ENCODE measurements around the gene RPL27.

RPL27 gene

DNA sequence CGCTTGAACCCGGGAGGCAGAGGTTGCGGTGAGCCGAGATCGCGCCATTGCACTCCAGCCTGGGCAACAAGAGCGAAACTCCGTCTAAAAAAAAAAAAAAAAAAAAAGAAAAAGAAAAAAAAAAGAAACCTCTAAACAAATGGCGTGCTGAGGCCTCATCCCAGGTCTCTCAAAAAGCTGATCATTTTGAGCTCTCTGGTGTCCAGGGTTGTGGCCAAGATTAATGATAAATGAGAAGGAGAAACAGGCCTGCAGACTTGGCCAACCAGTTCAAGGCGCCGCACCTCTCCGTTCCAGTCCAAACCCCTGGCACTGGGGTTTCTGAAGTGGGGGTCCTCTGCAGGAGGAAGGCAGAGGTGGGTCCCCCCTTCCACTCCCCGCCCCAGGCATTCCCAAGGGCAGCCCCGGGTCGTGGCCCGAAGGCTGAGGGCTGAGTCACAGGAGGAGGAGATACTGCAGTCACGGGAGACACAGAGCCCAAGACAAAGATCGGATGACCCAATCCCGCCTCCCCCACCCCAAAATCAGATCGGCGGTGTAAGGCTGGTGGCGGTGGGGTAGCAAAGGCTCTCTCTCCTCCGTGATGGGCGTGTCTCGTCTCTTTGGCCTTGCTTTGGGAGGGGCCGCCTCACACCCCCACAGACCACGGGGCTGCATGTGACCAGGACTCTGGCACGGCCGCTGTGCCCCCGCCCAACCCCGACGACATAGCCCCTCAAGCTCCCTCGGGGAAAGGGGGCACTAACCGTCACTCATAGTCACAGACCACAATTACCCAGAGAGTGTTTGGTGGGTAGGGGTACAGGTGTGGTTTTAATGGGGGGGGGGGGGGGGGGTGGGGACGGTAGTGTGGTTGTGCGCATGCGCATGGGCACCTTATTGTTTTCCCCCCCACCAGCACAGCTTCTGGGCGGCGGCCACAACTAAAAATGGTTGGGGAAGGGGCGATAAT is 22.8 kb downstream of the RPL27 start:
- peak; percentile 75 for DNase-seq (ENCODE audit: low spot score)

GRCh38 chr17:43021741-43022512 is 23.7 kb downstream of the RPL27 start, which contains the start of gene VAT1:
Gene VAT1, minus strand, starts transcription at chr17:43022385. Its CDS starts 63 bp downstream, at chr17:43022322.
- DNase-seq (ENCODE audit: low spot score) = peak; percentile 67

DNA sequence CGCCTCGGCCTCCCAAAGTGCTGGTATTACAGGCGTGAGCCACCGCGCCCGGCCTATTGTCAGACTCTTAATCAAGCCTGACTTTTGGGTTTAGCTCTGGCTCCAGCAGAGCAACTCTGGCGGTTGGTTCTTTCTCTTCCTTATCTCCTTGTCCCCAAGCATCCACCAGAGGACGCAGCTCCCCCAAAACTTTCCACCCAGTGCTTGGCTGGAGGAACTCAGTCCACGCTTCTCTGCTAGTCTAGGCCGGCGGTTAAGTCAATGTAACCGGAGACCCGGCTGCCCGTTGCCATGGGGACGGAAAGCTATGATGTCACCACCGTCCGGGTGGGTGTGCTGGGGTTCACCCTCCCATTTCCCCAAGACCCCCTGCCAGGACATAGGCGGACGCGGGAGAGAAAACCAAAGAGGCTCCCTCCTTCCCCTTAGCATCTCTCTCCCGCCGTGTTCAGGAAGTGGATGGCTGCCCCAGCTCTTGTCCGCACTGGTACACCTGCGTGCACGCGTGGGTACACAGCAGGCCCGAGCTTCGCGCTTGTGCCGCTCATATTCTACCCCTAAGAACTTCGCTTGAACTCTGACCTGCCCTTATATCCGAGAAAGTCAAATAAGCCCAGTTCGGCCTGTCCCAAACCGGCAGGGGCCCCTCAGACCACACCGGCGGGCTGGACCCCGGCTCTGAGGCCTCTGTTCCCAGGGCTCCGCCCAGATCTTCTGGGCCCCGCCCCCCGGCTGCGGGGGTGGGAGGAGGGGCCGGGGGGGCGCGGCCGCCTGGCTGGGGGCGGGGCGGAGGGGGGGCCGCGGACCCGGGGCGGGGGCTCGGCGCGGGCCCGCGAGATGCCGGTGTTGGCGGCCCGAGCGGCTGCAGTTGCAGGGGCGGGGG is 26.4 kb downstream of the RPL27 start, which contains the start of gene RND2:
TSS of gene RND2 (plus strand) at position 825 of the 883 bp plus-strand sequence. CDS start 117 bp downstream, outside the sequence.
- DNase-seq (ENCODE audit: low spot score) = peak; percentile 88

DNA sequence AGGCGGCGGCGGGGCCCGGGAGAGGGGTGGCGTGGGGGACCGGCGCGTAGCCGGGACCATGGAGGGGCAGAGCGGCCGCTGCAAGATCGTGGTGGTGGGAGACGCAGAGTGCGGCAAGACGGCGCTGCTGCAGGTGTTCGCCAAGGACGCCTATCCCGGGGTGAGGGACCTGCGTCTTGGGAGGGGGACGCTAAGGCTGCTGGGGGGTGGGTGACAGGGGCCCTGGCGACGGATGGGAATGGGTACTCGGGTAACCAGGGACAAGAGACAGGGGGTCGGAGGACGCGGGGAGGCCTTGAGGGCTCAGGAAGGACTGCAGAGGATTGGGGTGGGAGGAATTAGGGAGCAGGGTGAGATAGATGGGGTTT is 27.1 kb downstream of the RPL27 start:
- no peak for DNase-seq (ENCODE audit: low spot score)

DNA sequence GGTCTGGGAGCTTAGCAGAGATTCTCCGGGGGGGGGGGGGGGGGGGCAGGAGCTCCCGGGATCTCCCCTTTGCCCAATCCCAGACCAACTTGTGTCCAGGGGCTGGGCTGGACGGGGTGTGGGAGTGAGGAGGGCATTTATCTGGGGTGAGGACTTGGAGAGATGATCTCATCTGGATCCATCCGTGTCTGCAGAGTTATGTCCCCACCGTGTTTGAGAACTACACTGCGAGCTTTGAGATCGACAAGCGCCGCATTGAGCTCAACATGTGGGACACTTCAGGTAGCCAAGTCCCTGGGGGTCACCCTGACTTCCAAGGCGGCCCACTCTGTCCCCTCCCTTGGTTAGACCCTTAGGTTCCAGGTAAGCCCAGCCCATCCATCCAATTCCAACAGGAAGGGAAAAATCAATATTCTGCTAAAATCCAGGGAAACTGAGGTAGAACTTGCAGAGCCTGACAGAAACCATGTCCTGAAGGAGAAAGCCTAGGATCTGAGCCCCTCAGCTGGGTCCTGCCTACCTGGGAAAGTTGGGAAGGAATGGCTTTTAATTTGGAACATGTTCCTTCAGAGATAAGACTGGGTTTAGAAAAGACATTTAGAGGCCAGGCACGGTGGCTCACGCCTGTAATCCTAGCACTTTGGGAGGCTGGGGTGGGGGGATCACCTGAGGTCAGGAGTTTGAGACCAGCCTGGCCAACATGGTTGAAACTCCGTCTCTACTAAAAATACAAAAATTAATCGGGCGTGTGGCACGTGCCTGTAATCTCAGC is 27.7 kb downstream of the RPL27 start:
- DNase-seq (ENCODE audit: low spot score) = no peak

DNA sequence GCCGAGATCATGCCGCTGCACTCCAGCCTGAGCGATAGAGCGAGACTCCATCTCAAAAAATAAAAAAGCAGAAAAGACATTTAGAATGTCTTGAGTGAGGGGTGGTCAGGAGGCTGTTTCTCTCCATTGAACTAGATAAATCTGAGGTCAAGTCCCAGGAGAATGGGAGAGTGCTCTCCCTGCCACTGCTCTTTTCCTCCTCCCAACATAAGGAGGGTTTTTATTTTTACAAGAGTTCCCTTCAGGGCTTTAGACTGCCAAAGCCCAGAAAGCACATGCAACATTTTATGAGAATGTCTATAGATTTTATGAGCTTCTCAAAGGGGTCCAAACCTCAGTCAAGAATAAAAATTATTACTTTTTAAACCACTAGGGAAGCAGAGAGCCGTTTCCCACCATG is 28.4 kb downstream of the RPL27 start:
- DNase-seq (ENCODE audit: low spot score) = no peak

DNA sequence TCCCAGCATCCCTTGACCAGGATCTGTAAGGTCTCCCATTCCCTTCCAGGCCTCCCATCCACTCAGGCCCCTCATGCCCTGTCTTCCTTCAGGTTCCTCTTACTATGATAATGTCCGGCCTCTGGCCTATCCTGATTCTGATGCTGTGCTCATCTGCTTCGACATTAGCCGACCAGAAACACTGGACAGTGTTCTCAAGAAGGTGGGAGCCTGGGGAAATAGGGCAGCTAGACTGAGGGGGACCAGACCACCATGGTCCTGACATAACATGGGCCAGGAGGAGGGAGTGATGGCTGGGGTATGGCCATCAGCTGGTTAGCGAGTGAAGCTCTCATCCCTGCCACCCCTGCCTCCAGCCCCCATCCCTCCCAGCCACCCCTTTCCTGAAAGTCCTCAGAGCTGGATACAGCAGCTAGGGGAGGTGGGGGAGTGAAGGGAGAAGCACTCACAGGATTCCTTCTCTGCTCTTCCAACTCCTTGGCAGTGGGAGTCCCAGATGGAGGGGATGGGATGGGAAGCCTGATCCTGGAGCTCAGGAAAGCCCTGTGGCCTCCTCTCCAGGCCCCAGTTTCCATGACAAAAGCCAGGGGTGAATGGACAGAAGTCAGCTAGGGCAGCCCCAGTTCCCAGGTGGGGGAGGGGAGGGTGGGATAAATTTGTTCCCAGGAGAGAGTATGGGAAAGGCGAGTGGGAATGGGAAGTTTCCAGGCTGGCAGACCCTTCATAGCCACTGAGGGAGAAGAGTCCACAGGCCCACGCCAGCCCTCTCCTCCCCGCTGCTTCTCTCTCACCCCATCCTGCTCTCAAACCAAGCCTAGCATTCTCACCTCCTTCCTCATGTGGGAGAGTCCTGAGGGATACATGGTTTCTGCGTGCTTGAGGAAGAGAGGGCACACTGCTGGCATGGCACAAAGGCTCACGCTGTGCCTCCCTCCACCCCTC is 29.1 kb downstream of the RPL27 start:
- no peak for DNase-seq (ENCODE audit: low spot score)

DNA sequence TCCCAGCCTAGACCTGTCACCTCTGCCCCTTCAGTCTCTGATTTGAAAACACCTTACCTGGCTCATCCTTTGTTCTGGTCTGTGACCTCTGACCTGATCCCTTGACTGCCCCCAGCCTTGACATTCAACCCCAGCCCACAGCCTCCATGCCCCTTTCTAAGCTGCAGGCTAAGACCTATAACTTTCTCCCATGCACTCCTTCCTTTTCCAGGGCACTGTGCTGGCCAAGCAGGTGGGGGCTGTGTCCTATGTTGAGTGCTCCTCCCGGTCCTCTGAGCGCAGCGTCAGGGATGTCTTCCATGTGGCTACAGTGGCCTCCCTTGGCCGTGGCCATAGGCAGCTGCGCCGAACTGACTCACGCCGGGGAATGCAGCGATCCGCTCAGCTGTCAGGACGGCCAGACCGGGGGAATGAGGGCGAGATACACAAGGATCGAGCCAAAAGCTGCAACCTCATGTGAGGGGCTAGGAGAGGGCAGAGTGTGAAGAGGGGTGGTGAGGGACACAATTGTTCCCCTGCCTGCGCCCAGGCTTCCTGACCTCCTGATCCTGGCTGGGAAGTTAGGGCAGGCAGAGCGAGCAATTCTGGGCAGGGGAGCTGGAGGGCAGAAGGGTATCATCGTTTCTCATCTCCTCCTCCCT is 30.1 kb downstream of the RPL27 start:
- no peak for DNase-seq (ENCODE audit: low spot score)

GRCh38 chr17:43030137-43030767 is 32.0 kb downstream of the RPL27 start:
- DNase-seq (ENCODE audit: low spot score) = no peak

GRCh38 chr17:43031666-43032065 is 33.4 kb downstream of the RPL27 start:
- DNase-seq (ENCODE audit: low spot score) = no peak

GRCh38 chr17:43033948-43034881 is 36.0 kb downstream of the RPL27 start:
- no peak for DNase-seq (ENCODE audit: low spot score)

DNA sequence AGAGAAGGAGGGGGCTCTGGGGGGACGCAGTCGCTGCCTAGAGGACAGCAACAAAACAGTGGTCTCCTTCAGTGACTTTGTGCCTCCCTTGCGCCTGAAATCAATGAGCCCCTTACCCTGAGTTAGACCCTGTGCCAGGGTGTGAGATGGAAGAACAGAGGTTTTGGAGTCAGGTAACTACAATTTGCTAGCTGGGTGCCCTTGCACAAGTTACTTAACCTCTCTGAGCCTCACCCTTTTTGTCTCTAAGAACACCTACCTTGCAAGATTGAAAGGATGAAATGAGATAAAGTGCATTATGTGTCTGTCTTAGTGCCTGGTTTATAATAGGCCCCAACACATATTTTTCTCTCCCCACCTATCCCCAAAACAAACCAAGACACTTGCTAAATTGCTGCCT is 36.7 kb downstream of the RPL27 start:
- no peak for DNase-seq (ENCODE audit: low spot score)

GRCh38 chr17:43039646-43040045 is 41.4 kb downstream of the RPL27 start:
- no peak for DNase-seq (ENCODE audit: low spot score)

- no peak for DNase-seq (ENCODE audit: low spot score)
Measured at GRCh38 chr17:43040655-43041054, 42.4 kb downstream of the RPL27 start.

- DNase-seq (ENCODE audit: low spot score) = no peak
Measured at GRCh38 chr17:43042025-43042628, 43.9 kb downstream of the RPL27 start.

- no peak for DNase-seq (ENCODE audit: low spot score)
Measured at GRCh38 chr17:43043307-43043706, 45.1 kb downstream of the RPL27 start.

DNA sequence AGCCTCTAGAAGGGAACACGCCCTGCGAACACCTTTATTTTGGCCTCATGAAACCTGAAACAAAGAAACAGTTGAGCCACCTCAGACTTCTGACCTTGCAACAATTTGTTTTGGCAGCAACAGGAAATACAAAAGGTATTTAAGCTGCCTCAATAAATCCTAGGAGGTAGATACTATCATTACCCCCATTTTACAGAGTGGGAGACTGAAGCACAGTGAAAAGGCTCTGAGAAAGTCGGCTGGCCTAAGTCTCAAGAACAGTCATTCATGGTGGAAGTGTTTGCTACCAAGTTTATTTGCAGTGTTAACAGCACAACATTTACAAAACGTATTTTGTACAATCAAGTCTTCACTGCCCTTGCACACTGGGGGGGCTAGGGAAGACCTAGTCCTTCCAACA is 45.8 kb downstream of the RPL27 start:
- no peak for DNase-seq (ENCODE audit: low spot score)
